PC-9 (cell line): ENCODE measurements around the gene SLC25A27. TPM values are rescaled to one million over a fixed set of nuclear protein-coding genes. Genes with fewer than 3 reads are reported as not detected.
"Not testable (repeated sequence)": the region's sequence is repeated elsewhere in the genome, so short reads cannot be mapped to it uniquely, and the experiment has no call there.

Source experiments
- BruUV-seq: library from RNA; stranded (reverse); fragments of 400-500 nt; replicated peaks from 2 replicates; lab custom pipeline; 2021; lab: Mats Ljungman, UMichigan
- CTCF ChIA-PET: fragments of 300-600 bp; sonication (Branson Sonifier 250); formaldehyde crosslinking; loops from one replicate; lab custom pipeline; 2022; ENCODE audit warnings: antibody characterized with exemption; lab: Charles Lee
- POLR2A ChIA-PET: fragments of 300-600 bp; sonication (Branson Sonifier 250); formaldehyde crosslinking; loops from one replicate; lab custom pipeline; 2022; ENCODE audit warnings: antibody characterized with exemption; ENCODE audit not compliant: unreplicated experiment; lab: Charles Lee
- DNase-seq, 2 experiments: peaks; one replicate each; pipeline versions ENCODE4 v3.0.0 to v3.0.0-alpha.2; 2015 to 2022; ENCODE audit warnings: mixed read lengths in 1 of 2
- H2AFZ ChIP-seq: fragments of 200-600 bp; sonication (generic); 2 replicates; pipeline ENCODE4 v1.8.1; 2017; ENCODE audit warnings: antibody characterized with exemption
- H3F3A ChIP-seq: fragments of 200-600 bp; sonication (generic); 2 replicates; pipeline ENCODE4 v1.8.1; 2017; ENCODE audit warnings: antibody characterized with exemption, mild to moderate bottlenecking, low read depth; ENCODE audit not compliant: insufficient read depth
- H3K27ac ChIP-seq: fragments of 200-600 bp; sonication (generic); 2 replicates; pipeline ENCODE4 v1.6.1; 2016; ENCODE audit warnings: mixed run types
- H3K27me3 ChIP-seq: fragments of 200-600 bp; sonication (generic); 2 replicates; pipeline ENCODE4 v1.6.1; 2016; ENCODE audit warnings: low read depth, mixed run types; ENCODE audit not compliant: insufficient read depth
- H3K36me3 ChIP-seq: fragments of 200-600 bp; sonication (generic); 2 replicates; pipeline ENCODE4 v1.6.1; 2016; ENCODE audit warnings: low read depth, mixed run types
- H3K4me1 ChIP-seq: fragments of 200-600 bp; sonication (generic); replicated peaks from 2 replicates; pipeline ENCODE4 v1.6.1; 2016; ENCODE audit warnings: mixed run types; ENCODE audit not compliant: insufficient read depth
- H3K4me2 ChIP-seq: fragments of 200-600 bp; sonication (generic); 2 replicates; pipeline ENCODE4 v1.6.1; 2017; ENCODE audit warnings: mixed run types
- H3K4me3 ChIP-seq: fragments of 200-600 bp; sonication (generic); 2 replicates; pipeline ENCODE4 v1.6.1; 2016; ENCODE audit warnings: mixed run types
- H3K79me2 ChIP-seq: fragments of 200-600 bp; sonication (generic); 2 replicates; pipeline ENCODE4 v1.6.1; 2017; ENCODE audit warnings: low read depth, mixed run types
- H3K9me2 ChIP-seq: fragments of 200-600 bp; sonication (generic); 2 replicates; pipeline ENCODE4 v1.8.1; 2017; ENCODE audit warnings: mild to moderate bottlenecking; ENCODE audit not compliant: insufficient read depth
- H3K9me3 ChIP-seq: fragments of 200-600 bp; sonication (generic); 2 replicates; pipeline ENCODE4 v1.8.1; 2016; ENCODE audit warnings: low read depth; ENCODE audit not compliant: insufficient read depth
- H4K20me1 ChIP-seq: fragments of 200-600 bp; sonication (generic); 2 replicates; pipeline ENCODE4 v1.8.1; 2017; ENCODE audit not compliant: insufficient read depth
- CTCF ChIP-seq: fragments of 200-600 bp; sonication (generic); conservative IDR thresholded peaks from 2 replicates; pipeline ENCODE4 v1.6.1; 2017; ENCODE audit warnings: mixed run types, antibody characterized with exemption, mild to moderate bottlenecking, moderate library complexity
- EZH2 ChIP-seq: fragments of 200-600 bp; sonication (generic); IDR thresholded peaks from 2 replicates; pipeline ENCODE4 v1.8.0; 2017; ENCODE audit warnings: antibody characterized with exemption, low read depth
- intact Hi-C: fragments of 100-400 bp; cut with micrococcal nuclease; formaldehyde crosslinking; loops from one replicate; pipeline ENCODE4 v1.10.0; 2022; ENCODE audit not compliant: unreplicated experiment
- total RNA-seq: library from RNA; stranded (reverse); gene quantifications from 2 replicates; pipeline ENCODE4 v1.2.3, GENCODE V29; 2021

The SLC25A27 gene
- total RNA-seq, 1 experiment from 2014 or later: 25.0 TPM

GRCh38 chr6:46645265-46645664 is 7.5 kb upstream of the SLC25A27 start:
- CTCF ChIA-PET: no interaction called here
- TF ChIP-seq CTCF: no peak
- TF ChIP-seq EZH2: no peak
- no peak for DNase-seq
- Histone ChIP-seq H3K79me2 (peaks cover 7% of the 10 kb centered on the region; the same call in 1 of the 2 replicates), H3K4me2 (no peak overlapping the region), H2AFZ (no peak overlapping the region), H3K4me3 (no peak overlapping the region), H3K27ac (no peak overlapping the region), H4K20me1 (no peaks in the 10 kb centered on the region), H3K4me1 (peaks cover 40% of the 10 kb centered on the region), H3K27me3 (no peaks in the 10 kb centered on the region), H3K36me3 (no peaks in the 10 kb centered on the region), H3F3A (peaks cover 27% of the 10 kb centered on the region), H3K9me3 (0 out of 2 replicates have a peak, but pooled peaks cover 21% of the 10 kb centered on the region), H3K9me2 (no peaks in the 10 kb centered on the region)
- BruUV-seq: no TSS peak
- POLR2A ChIA-PET: no interaction called here
- intact Hi-C loops: no loop called here

- H3K27ac ChIP-seq, intact Hi-C loops, H3K27me3 ChIP-seq, H4K20me1 ChIP-seq, CTCF ChIA-PET, BruUV-seq, H3K36me3 ChIP-seq, POLR2A ChIA-PET, H3K4me3 ChIP-seq, DNase-seq, H2AFZ ChIP-seq, H3K4me2 ChIP-seq, H3K9me2 ChIP-seq: not testable (repeated sequence)
- H3F3A ChIP-seq: peaks cover 34% of the 10 kb centered on the region
- 0 out of 2 replicates have a peak, but pooled peaks cover 21% of the 10 kb centered on the region for H3K9me3 ChIP-seq
- peaks cover 25% of the 10 kb centered on the region for H3K79me2 ChIP-seq
- H3K4me1 ChIP-seq: peaks cover 48% of the 10 kb centered on the region
These were observed 4.7 kb upstream of the SLC25A27 start for GRCh38 chr6:46648108-46648507.

- Histone ChIP-seq H3K4me3 (0 out of 2 replicates have a peak overlapping the region, but pooled peaks have one; percentile 4), H4K20me1 (no peaks in the 10 kb centered on the region), H3K27me3 (no peaks in the 10 kb centered on the region), H3K9me3 (0 out of 2 replicates have a peak, but pooled peaks cover 21% of the 10 kb centered on the region), H2AFZ (no peak overlapping the region), H3K36me3 (no peaks in the 10 kb centered on the region), H3K4me2 (peak overlapping the region; percentile 8; the same call in 1 of the 2 replicates), H3F3A (peaks cover 29% of the 10 kb centered on the region), H3K79me2 (peaks cover 25% of the 10 kb centered on the region), H3K27ac (peak overlapping the region; percentile 57), H3K9me2 (no peaks in the 10 kb centered on the region), H3K4me1 (peaks cover 45% of the 10 kb centered on the region)
- POLR2A ChIA-PET: no interaction called here
- TF ChIP-seq EZH2 (no peak), CTCF (no peak)
- BruUV-seq: no TSS peak
- peak in 1 of 2 experiments; percentile 96 for DNase-seq
- intact Hi-C loops: no loop called here
- CTCF ChIA-PET: no interaction called here
These were observed 3.8 kb upstream of the SLC25A27 start for GRCh38 chr6:46648869-46649492.
